H1 (cell line): ENCODE measurements around the gene PARD6A. TPM values are rescaled to one million over a fixed set of nuclear protein-coding genes. Genes with fewer than 3 reads are reported as not detected.

Experiments used
- EP300 ChIP-seq, 2 experiments: IDR thresholded peaks; 1 replicate in 1 of 2; 2 replicates in 1 of 2; pipeline ENCODE4 v1.6.1; 2011 to 2012; ENCODE audit warnings: low read depth in 2 of 2, low read length in 2 of 2, mild to moderate bottlenecking in 2 of 2, borderline replicate concordance in 1 of 2, inconsistent platforms in 1 of 2, moderate library complexity in 1 of 2
- MAFK ChIP-seq: IDR thresholded peaks from 2 replicates; pipeline ENCODE4 v1.6.1; 2012; ENCODE audit warnings: low read depth, mild to moderate bottlenecking, improper control_type of control experiment, low read length
- POU5F1 ChIP-seq: IDR thresholded peaks from 2 replicates; pipeline ENCODE4 v1.6.1; 2011; ENCODE audit warnings: low read depth, mild to moderate bottlenecking, low read length, moderate library complexity
- RNF2 ChIP-seq: fragments of 200-900, 300-1000 bp; sonication (generic); IDR thresholded peaks from 2 replicates; pipeline ENCODE4 v1.7.1; 2016; ENCODE audit warnings: borderline replicate concordance, low read depth, mild to moderate bottlenecking, antibody characterized with exemption, low read length; ENCODE audit not compliant: poor library complexity, severe bottlenecking; ENCODE audit errors: missing control alignments
- SIX5 ChIP-seq: IDR thresholded peaks from 2 replicates; pipeline ENCODE4 v1.6.1; 2011; ENCODE audit warnings: mild to moderate bottlenecking, low read depth, low read length
- SP1 ChIP-seq: IDR thresholded peaks from 2 replicates; pipeline ENCODE4 v1.6.1; 2011; ENCODE audit warnings: low read depth, low read length
- TEAD4 ChIP-seq: IDR thresholded peaks from 2 replicates; pipeline ENCODE4 v1.6.1; 2012; ENCODE audit warnings: low read depth, low read length, inconsistent platforms, mixed read lengths
- YY1 ChIP-seq: IDR thresholded peaks from 2 replicates; pipeline ENCODE4 v1.6.1; 2011; ENCODE audit warnings: low read depth, mild to moderate bottlenecking, low read length
- polyA plus RNA-seq, 7 experiments: library from polyadenylated mRNA; depleted of rRNA in 3 of 7; stranded (reverse) in 5 of 7; unstranded in 2 of 7; fragments of >200 nt in 5 of 7; fragments of 200-250 nt in 2 of 7; gene quantifications; 1 replicate in 5 of 7; 2 replicates in 1 of 7; 4 replicates in 1 of 7; pipeline versions ENCODE4 v1.2.1 to v1.2.3, GENCODE V29; 2011 to 2013; ENCODE audit warnings: missing spikeins in 2 of 7, mixed read lengths in 2 of 7
- total RNA-seq: library from RNA; stranded (reverse); fragmentation: NEBNext Ultra II Directional; extraction: Animal tissue kit (Norgen Biotek cat#: 25700); gene quantifications from 2 replicates; pipeline ENCODE4 v1.2.1, GENCODE V29; 2021
- TF ChIP-seq, protein P1 (sequence below): IDR thresholded peaks from 2 replicates; pipeline ENCODE4 v1.6.1; 2012; ENCODE audit warnings: inconsistent platforms

The PARD6A gene
- total and polyA plus RNA-seq, 2 of the 8 experiments (the other 6 are each of a cell fraction or from before 2014, with no cell fraction given): 15.1 to 21.8 TPM

DNA sequence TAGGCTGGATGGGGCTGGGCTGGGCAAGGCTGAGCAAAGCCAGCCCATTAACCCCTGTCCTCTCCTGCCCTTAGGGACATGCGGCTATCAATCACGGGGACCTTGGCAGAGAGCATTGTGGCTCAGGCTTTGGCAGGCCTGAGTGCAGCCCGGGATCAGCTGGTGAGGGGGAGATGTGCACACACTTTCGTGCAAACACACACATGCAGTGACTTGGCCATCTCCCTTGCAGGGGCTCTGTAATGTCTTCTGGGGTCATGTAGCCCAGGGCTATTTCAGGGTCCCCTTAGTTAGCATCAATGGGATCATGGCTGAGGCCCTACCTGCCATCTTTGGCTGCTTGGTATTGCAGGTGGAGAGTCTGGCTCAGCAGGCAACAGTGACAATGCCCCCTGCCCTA is 8.9 kb upstream of the PARD6A start (continued):
- TF ChIP-seq, protein P1, sequence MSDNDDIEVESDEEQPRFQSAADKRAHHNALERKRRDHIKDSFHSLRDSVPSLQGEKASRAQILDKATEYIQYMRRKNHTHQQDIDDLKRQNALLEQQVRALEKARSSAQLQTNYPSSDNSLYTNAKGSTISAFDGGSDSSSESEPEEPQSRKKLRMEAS: no peak
- TF ChIP-seq MAFK: no peak
- TF ChIP-seq EP300 (IDR thresholded peaks at IDR 0.05; ENCODE audit: borderline replicate concordance in 1 of 2, low read depth in 2 of 2, low read length in 2 of 2): no peak
- TF ChIP-seq SIX5: no peak
- TF ChIP-seq TEAD4: no peak
- no peak for TF ChIP-seq POU5F1
- TF ChIP-seq SP1: no peak
- no peak for TF ChIP-seq YY1
- no peak for TF ChIP-seq RNF2
